ENCODE measurements around the gene HNRNPUL2. TPM values are rescaled to one million over a fixed set of nuclear protein-coding genes. Genes with fewer than 3 reads are reported as not detected.

Gene HNRNPUL2
- total and polyA plus RNA-seq, 10 of the 15 experiments (the other 5 are each of a cell fraction or from before 2014, with no cell fraction given) = 1.6 to 72.2 (median 14.9) TPM

DNA sequence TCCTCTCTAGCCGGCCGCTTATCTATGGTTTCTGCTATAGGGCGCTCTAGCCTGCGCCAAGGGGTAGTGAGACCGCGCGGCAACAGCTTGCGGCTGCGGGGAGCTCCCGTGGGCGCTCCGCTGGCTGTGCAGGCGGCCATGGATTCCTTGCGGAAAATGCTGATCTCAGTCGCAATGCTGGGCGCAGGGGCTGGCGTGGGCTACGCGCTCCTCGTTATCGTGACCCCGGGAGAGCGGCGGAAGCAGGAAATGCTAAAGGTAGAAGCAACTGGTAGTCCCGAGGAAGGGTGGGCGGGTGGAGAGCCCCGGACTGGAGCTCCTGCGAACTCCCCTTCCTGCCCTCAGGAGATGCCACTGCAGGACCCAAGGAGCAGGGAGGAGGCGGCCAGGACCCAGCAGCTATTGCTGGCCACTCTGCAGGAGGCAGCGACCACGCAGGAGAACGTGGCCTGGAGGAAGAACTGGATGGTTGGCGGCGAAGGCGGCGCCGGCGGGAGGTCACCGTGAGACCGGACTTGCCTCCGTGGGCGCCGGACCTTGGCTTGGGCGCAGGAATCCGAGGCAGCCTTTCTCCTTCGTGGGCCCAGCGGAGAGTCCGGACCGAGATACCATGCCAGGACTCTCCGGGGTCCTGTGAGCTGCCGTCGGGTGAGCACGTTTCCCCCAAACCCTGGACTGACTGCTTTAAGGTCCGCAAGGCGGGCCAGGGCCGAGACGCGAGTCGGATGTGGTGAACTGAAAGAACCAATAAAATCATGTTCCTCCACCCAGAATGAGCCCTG lies 55.5 kb downstream of the HNRNPUL2 start, which contains the start of the genes LBHD1 and UQCC3 (continued):
- TF ChIP-seq ZSCAN29 (IDR thresholded peaks at IDR 0.05) = no peak
- peak; percentile 75 for TF ChIP-seq SMAD5 (IDR thresholded peaks at IDR 0.05; ENCODE audit: low read depth)
- TF ChIP-seq NR2F1 (conservative IDR thresholded peaks at IDR 0.05) = peak; percentile 73
- no peak for TF ChIP-seq PAX8 (IDR thresholded peaks at IDR 0.05)
- no peak for TF ChIP-seq MEF2B (IDR thresholded peaks at IDR 0.05; ENCODE audit: partially characterized antibody, poor library complexity, severe bottlenecking)
- TF ChIP-seq, protein P1, sequence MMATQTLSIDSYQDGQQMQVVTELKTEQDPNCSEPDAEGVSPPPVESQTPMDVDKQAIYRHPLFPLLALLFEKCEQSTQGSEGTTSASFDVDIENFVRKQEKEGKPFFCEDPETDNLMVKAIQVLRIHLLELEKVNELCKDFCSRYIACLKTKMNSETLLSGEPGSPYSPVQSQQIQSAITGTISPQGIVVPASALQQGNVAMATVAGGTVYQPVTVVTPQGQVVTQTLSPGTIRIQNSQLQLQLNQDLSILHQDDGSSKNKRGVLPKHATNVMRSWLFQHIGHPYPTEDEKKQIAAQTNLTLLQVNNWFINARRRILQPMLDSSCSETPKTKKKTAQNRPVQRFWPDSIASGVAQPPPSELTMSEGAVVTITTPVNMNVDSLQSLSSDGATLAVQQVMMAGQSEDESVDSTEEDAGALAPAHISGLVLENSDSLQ (IDR thresholded peaks at IDR 0.05) = peak; percentile 36; the same call in 1 of the 2 replicates
- TF ChIP-seq RFX5 (IDR thresholded peaks at IDR 0.05; ENCODE audit: low read depth, low read length) = 0 out of 2 replicates have a peak, but pooled peaks have one; percentile 49
- TF ChIP-seq, protein P2, sequence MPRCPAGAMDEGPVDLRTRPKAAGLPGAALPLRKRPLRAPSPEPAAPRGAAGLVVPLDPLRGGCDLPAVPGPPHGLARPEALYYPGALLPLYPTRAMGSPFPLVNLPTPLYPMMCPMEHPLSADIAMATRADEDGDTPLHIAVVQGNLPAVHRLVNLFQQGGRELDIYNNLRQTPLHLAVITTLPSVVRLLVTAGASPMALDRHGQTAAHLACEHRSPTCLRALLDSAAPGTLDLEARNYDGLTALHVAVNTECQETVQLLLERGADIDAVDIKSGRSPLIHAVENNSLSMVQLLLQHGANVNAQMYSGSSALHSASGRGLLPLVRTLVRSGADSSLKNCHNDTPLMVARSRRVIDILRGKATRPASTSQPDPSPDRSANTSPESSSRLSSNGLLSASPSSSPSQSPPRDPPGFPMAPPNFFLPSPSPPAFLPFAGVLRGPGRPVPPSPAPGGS (IDR thresholded peaks at IDR 0.05; ENCODE audit: borderline replicate concordance, insufficient read depth, low read depth, low read length, poor library complexity, severe bottlenecking) = no peak
- peak; percentile 84 for TF ChIP-seq CBFB (IDR thresholded peaks at IDR 0.05; ENCODE audit: low read depth)
- TF ChIP-seq FOS (IDR thresholded peaks at IDR 0.05; ENCODE audit: borderline replicate concordance, extremely low read depth, insufficient read length) = no peak
- TF ChIP-seq, protein P3, sequence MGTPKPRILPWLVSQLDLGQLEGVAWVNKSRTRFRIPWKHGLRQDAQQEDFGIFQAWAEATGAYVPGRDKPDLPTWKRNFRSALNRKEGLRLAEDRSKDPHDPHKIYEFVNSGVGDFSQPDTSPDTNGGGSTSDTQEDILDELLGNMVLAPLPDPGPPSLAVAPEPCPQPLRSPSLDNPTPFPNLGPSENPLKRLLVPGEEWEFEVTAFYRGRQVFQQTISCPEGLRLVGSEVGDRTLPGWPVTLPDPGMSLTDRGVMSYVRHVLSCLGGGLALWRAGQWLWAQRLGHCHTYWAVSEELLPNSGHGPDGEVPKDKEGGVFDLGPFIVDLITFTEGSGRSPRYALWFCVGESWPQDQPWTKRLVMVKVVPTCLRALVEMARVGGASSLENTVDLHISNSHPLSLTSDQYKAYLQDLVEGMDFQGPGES (IDR thresholded peaks at IDR 0.05) = no peak
- TF ChIP-seq CBX3 (IDR thresholded peaks at IDR 0.05; ENCODE audit: borderline replicate concordance, low read depth) = no peak
- TF ChIP-seq TARDBP (IDR thresholded peaks at IDR 0.05; ENCODE audit: borderline replicate concordance) = no peak
- TF ChIP-seq, protein P4, sequence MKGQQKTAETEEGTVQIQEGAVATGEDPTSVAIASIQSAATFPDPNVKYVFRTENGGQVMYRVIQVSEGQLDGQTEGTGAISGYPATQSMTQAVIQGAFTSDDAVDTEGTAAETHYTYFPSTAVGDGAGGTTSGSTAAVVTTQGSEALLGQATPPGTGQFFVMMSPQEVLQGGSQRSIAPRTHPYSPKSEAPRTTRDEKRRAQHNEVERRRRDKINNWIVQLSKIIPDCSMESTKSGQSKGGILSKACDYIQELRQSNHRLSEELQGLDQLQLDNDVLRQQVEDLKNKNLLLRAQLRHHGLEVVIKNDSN (IDR thresholded peaks at IDR 0.05; ENCODE audit: borderline replicate concordance, extremely low read length, insufficient read depth, low read depth, low read length) = no peak
- TF ChIP-seq SRF (IDR thresholded peaks at IDR 0.05; ENCODE audit: low read depth in 2 of 2, low read length in 2 of 2) = no peak
- TF ChIP-seq JUNB (IDR thresholded peaks at IDR 0.05) = no peak
- TF ChIP-seq IKZF2 (IDR thresholded peaks at IDR 0.05) = peak; percentile 68 to 83; a peak in 3 of 4 replicates
- no peak for TF ChIP-seq SIX5 (IDR thresholded peaks at IDR 0.05; ENCODE audit: low read depth, low read length, severe bottlenecking)
- no peak for TF ChIP-seq SMAD1 (IDR thresholded peaks at IDR 0.05; ENCODE audit: low read depth, partially characterized antibody)
- TF ChIP-seq ZNF217 (IDR thresholded peaks at IDR 0.05) = no peak
- 0 out of 2 replicates have a peak, but pooled peaks have one; percentile 10 for TF ChIP-seq ZNF24 (IDR thresholded peaks at IDR 0.05)
- TF ChIP-seq, protein P5, sequence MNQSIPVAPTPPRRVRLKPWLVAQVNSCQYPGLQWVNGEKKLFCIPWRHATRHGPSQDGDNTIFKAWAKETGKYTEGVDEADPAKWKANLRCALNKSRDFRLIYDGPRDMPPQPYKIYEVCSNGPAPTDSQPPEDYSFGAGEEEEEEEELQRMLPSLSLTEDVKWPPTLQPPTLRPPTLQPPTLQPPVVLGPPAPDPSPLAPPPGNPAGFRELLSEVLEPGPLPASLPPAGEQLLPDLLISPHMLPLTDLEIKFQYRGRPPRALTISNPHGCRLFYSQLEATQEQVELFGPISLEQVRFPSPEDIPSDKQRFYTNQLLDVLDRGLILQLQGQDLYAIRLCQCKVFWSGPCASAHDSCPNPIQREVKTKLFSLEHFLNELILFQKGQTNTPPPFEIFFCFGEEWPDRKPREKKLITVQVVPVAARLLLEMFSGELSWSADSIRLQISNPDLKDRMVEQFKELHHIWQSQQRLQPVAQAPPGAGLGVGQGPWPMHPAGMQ (IDR thresholded peaks at IDR 0.05; ENCODE audit: borderline replicate concordance) = no peak
- TF ChIP-seq, protein P6, sequence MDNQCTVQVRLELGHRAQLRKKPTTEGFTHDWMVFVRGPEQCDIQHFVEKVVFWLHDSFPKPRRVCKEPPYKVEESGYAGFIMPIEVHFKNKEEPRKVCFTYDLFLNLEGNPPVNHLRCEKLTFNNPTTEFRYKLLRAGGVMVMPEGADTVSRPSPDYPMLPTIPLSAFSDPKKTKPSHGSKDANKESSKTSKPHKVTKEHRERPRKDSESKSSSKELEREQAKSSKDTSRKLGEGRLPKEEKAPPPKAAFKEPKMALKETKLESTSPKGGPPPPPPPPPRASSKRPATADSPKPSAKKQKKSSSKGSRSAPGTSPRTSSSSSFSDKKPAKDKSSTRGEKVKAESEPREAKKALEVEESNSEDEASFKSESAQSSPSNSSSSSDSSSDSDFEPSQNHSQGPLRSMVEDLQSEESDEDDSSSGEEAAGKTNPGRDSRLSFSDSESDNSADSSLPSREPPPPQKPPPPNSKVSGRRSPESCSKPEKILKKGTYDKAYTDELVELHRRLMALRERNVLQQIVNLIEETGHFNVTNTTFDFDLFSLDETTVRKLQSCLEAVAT (IDR thresholded peaks at IDR 0.05) = no peak; the same call in 1 of the 2 replicates

All from GM12878 (cell line).